Transverse colon (tissue), 4 donors: ENCODE data around the gene PLEKHA3. TPM values are rescaled to one million over a fixed set of nuclear protein-coding genes. Genes with fewer than 3 reads are reported as not detected.

Experiments used
- DNase-seq: peaks from one replicate; pipeline ENCODE4 v3.0.0-alpha.2; 2019
- H3K27ac ChIP-seq, 4 donors: fragments of 200-600 bp; sonication (generic); 2 replicates each; pipeline ENCODE4 v1.5.1; 2016 to 2018; ENCODE audit warnings: inconsistent platforms in 4 of 4
- H3K27me3 ChIP-seq: fragments of 200-600 bp; sonication (generic); 2 replicates; pipeline ENCODE4 v1.5.1; 2017; ENCODE audit warnings: inconsistent platforms
- H3K36me3 ChIP-seq, 4 donors: fragments of 200-600 bp; sonication (generic); 2 replicates each; pipeline ENCODE4 v1.5.1; 2017 to 2019; ENCODE audit warnings: inconsistent platforms in 4 of 4
- H3K4me1 ChIP-seq, 4 donors: fragments of 200-600 bp; sonication (generic); 2 replicates each; pipeline ENCODE4 v1.5.1; 2017 to 2020; ENCODE audit warnings: inconsistent platforms in 4 of 4
- H3K4me3 ChIP-seq, 4 donors: fragments of 200-600 bp; sonication (generic); 1 replicate in 1 of 4; 2 replicates in 3 of 4; pipeline versions ENCODE4 v1.5.1 to v1.6.1; 2017 to 2019; ENCODE audit warnings: inconsistent platforms in 4 of 4
- H3K9me3 ChIP-seq, 2 donors: fragments of 200-600 bp; sonication (generic); 2 replicates each; pipeline ENCODE4 v1.5.1; 2017 to 2019; ENCODE audit warnings: inconsistent platforms in 2 of 2
- CTCF ChIP-seq, 5 experiments: fragments of 200-600 bp in 3 of 5; fragments of 450-650 bp in 2 of 5; sonication (generic) in 3 of 5; IDR thresholded peaks; 1 replicate in 2 of 5; 2 replicates in 3 of 5; pipeline ENCODE4 v1.5.1; 2016 to 2017; ENCODE audit warnings: antibody characterized with exemption in 5 of 5, inconsistent platforms in 3 of 5, mild to moderate bottlenecking in 2 of 5, moderate library complexity in 1 of 5
- EP300 ChIP-seq: sonication (generic); formaldehyde crosslinking; IDR thresholded peaks from one replicate; pipeline ENCODE4 v1.6.1; 2017; ENCODE audit warnings: antibody characterized with exemption, low read depth
- POLR2A ChIP-seq: fragments of 450-650 bp; IDR thresholded peaks from one replicate; pipeline ENCODE4 v1.6.1; 2016; ENCODE audit warnings: antibody characterized with exemption, mild to moderate bottlenecking, moderate library complexity
- POLR2AphosphoS5 ChIP-seq, 3 donors: sonication (generic); formaldehyde crosslinking; IDR thresholded peaks; one replicate each; pipeline ENCODE4 v1.6.1; 2016; ENCODE audit warnings: antibody characterized with exemption in 3 of 3
- WGBS, 2 donors: methylation state at CpG; one replicate each; pipeline ENCODE4 v1.1.5; 2018; ENCODE audit warnings: low coverage in 1 of 2; 5-methylcytosine and 5-hydroxymethylcytosine counted together
- in situ Hi-C, 4 donors: fragments of 200-750 bp; cut with MboI; loops; one replicate each; pipeline versions ENCODE4 v1.15.0 to v1.15.1; 2017; ENCODE audit warnings: low sequenced_read_pairs in 3 of 4, low pct_ligation_motif_present in 1 of 4, low pct_unique_long_range_greater_than_20kb in 1 of 4
- intact Hi-C: fragments of 100-400 bp; cut with DNase I; formaldehyde crosslinking; loops from one replicate; pipeline ENCODE4 v1.15.1; 2023; ENCODE audit warnings: low total_unique reads
- total RNA-seq, 4 donors: library from RNA; depleted of rRNA; stranded (reverse); fragments of >200 nt; gene quantifications; one replicate each; pipeline ENCODE4 v1.1.0, GENCODE V29; 2016

PLEKHA3 gene
- total RNA-seq, 4 donors from 2014 or later: 8.2 to 83.2 (median 11.0) TPM

GRCh38 chr2:178506101-178506500, 25.8 kb downstream of the PLEKHA3 start:
- Histone ChIP-seq H3K4me3 (no peak overlapping the region), H3K36me3 (peaks cover 0 to 41% (median 16%) of the 10 kb centered on the region in 4 donors), H3K27ac (no peak overlapping the region), H3K4me1 (peaks cover 0 to 7% (median 2%) of the 10 kb centered on the region in 4 donors), H3K27me3 (no peaks in the 10 kb centered on the region), H3K9me3 (no peaks in the 10 kb centered on the region)
- no peak for DNase-seq
- 100% methylated on average over 1 of the region's 1 CpG; no CpG with 5 or more reads in 1 of the 2 donors for WGBS, 2 donors
- TF ChIP-seq POLR2A: no peak
- no peak for TF ChIP-seq POLR2AphosphoS5 (IDR thresholded peaks at IDR 0.05)
- no peak for TF ChIP-seq CTCF (IDR thresholded peaks at IDR 0.05)
- no peak for TF ChIP-seq EP300
- in situ Hi-C loops: no loop called here
- intact Hi-C loops: no loop called here

- WGBS, 2 donors: 65 to 73% methylated on average over 2 of the region's 2 CpGs
- H3K27ac ChIP-seq: no peak overlapping the region
- no peak for DNase-seq
- no peak for TF ChIP-seq EP300
- TF ChIP-seq POLR2A: no peak
- TF ChIP-seq POLR2AphosphoS5 (IDR thresholded peaks at IDR 0.05): no peak
- TF ChIP-seq CTCF (IDR thresholded peaks at IDR 0.05): no peak
- H3K4me3 ChIP-seq: no peak overlapping the region
- in situ Hi-C loops: no loop called here
- H3K27me3 ChIP-seq: no peaks in the 10 kb centered on the region
- intact Hi-C loops: no loop called here
- peaks cover 0 to 7% (median 2%) of the 10 kb centered on the region in 4 donors for H3K4me1 ChIP-seq
- H3K9me3 ChIP-seq: no peaks in the 10 kb centered on the region
- peaks cover 0 to 40% (median 13%) of the 10 kb centered on the region in 4 donors for H3K36me3 ChIP-seq
Measured at GRCh38 chr2:178506524-178506923, 26.3 kb downstream of the PLEKHA3 start.

- no peak for DNase-seq
- no peak overlapping the region for H3K27ac ChIP-seq
- no peaks in the 10 kb centered on the region for H3K9me3 ChIP-seq
- no peaks in the 10 kb centered on the region for H3K27me3 ChIP-seq
- in situ Hi-C loops (no loop called here), intact Hi-C loops (no loop called here)
- peaks cover 0 to 7% (median 2%) of the 10 kb centered on the region in 4 donors for H3K4me1 ChIP-seq
- 40 to 67% methylated on average over 1 of the region's 1 CpG for WGBS, 2 donors
- H3K36me3 ChIP-seq: peaks cover 0 to 39% (median 11%) of the 10 kb centered on the region in 4 donors
- no peak overlapping the region for H3K4me3 ChIP-seq
- TF ChIP-seq EP300 (no peak), POLR2A (no peak), CTCF (IDR thresholded peaks at IDR 0.05) (no peak), POLR2AphosphoS5 (IDR thresholded peaks at IDR 0.05) (no peak)
Measured at GRCh38 chr2:178506949-178507348, 26.7 kb downstream of the PLEKHA3 start.

- H3K36me3 ChIP-seq: peaks cover 0 to 24% (median 3%) of the 10 kb centered on the region in 4 donors
- in situ Hi-C loops: no loop called here
Measured at GRCh38 chr2:178508646-178509045, 28.4 kb downstream of the PLEKHA3 start.

GRCh38 chr2:178510384-178510783, 30.1 kb downstream of the PLEKHA3 start:
- no peak for TF ChIP-seq EP300
- TF ChIP-seq POLR2A: no peak

More at GRCh38 chr2:178508646-178509045, 28.4 kb downstream of the PLEKHA3 start:
- Histone ChIP-seq H3K27me3 (no peaks in the 10 kb centered on the region), H3K9me3 (no peaks in the 10 kb centered on the region), H3K4me1 (peaks cover 0 to 7% (median 2%) of the 10 kb centered on the region in 4 donors), H3K27ac (no peak overlapping the region), H3K4me3 (no peak overlapping the region)
- WGBS, 2 donors: 80 to 94% methylated on average over 2 of the region's 2 CpGs
- DNase-seq: no peak
- TF ChIP-seq POLR2A (no peak), EP300 (no peak), POLR2AphosphoS5 (IDR thresholded peaks at IDR 0.05) (no peak)
- intact Hi-C loops: no loop called here

More at GRCh38 chr2:178510384-178510783, 30.1 kb downstream of the PLEKHA3 start:
- H3K4me1 ChIP-seq: peaks cover 0 to 7% (median 2%) of the 10 kb centered on the region in 4 donors
- in situ Hi-C loops (no loop called here), intact Hi-C loops (no loop called here)
- 86 to 94% methylated on average over 5 to 6 of the region's 6 CpGs for WGBS, 2 donors
- no peaks in the 10 kb centered on the region for H3K27me3 ChIP-seq
- peaks cover 0 to 13% (median 0%) of the 10 kb centered on the region in 4 donors for H3K36me3 ChIP-seq
- H3K4me3 ChIP-seq: no peak overlapping the region
- H3K9me3 ChIP-seq: no peaks in the 10 kb centered on the region
- DNase-seq: no peak
- H3K27ac ChIP-seq: no peak overlapping the region
